Spinal cord (tissue), 10 donors: ENCODE results near the gene FGFBP2. TPM values are rescaled to one million over a fixed set of nuclear protein-coding genes. Genes with fewer than 3 reads are reported as not detected.

Experiments used
- DNase-seq, 6 donors: peaks; one replicate each; pipeline versions ENCODE4 v3.0.0 to v3.0.0-alpha.2; 2013 to 2015; ENCODE audit warnings: low spot score in 6 of 6, low read depth in 4 of 6
- H3K27ac ChIP-seq: one replicate; pipeline ENCODE4 v1.5.1; 2013; ENCODE audit warnings: low read depth, low read length, control low read depth
- H3K27me3 ChIP-seq: one replicate; pipeline ENCODE4 v1.6.1; 2013; ENCODE audit warnings: low read length; ENCODE audit not compliant: control insufficient read depth, insufficient read depth
- H3K36me3 ChIP-seq: one replicate; pipeline ENCODE4 v1.6.1; 2013; ENCODE audit warnings: low read length; ENCODE audit not compliant: control insufficient read depth, insufficient read depth
- H3K4me1 ChIP-seq: one replicate; pipeline ENCODE4 v1.6.1; 2013; ENCODE audit warnings: low read length; ENCODE audit not compliant: control insufficient read depth, insufficient read depth
- H3K4me3 ChIP-seq: one replicate; pipeline ENCODE4 v1.5.1; 2013; ENCODE audit warnings: low read depth, low read length, control low read depth
- H3K9me3 ChIP-seq: one replicate; pipeline ENCODE4 v1.6.1; 2013; ENCODE audit warnings: low read length; ENCODE audit not compliant: control insufficient read depth, insufficient read depth
- WGBS: methylation state at CpG from one replicate; pipeline ENCODE4 v1.1.5; 2013; ENCODE audit warnings: missing lambda C conversion rate; ENCODE audit not compliant: insufficient coverage; 5-methylcytosine and 5-hydroxymethylcytosine counted together
- long read RNA-seq, 4 donors: transcript quantifications; one replicate each; lab custom pipeline, GENCODE V29; 2026
- polyA plus RNA-seq, 2 donors: library from polyadenylated mRNA; unstranded; fragments of 120-200 nt; gene quantifications; one replicate each; pipeline ENCODE4 v1.2.1, GENCODE V29; 2013; ENCODE audit not compliant: insufficient read length in 2 of 2
- total RNA-seq, 2 donors: library from RNA; depleted of rRNA in 1 of 2; stranded (reverse); fragments of 120-200 nt in 1 of 2; fragments of >200 nt in 1 of 2; gene quantifications; one replicate each; pipeline versions ENCODE4 v1.2.3 to v1.2.4, GENCODE V29; 2013 to 2014
- donor health status: healthy.

Gene FGFBP2
- total RNA-seq (under 1 TPM; 0.79 to 0.94 TPM), polyA plus RNA-seq (1 to 10 TPM in 1 of 2 donors, under 1 TPM in 1; 0.44 to 1.2 TPM)
- long read RNA-seq, donor 1, partial matches to known transcripts = 0 of 3 reads
- long read RNA-seq, donor 1, other reads (novel, unspliced or antisense) = 0 of 3 reads
- long read RNA-seq, donor 2 = 0 reads
- long read RNA-seq, donor 3 = 0 reads
- long read RNA-seq, donor 4, partial matches to known transcripts = 0 of 1 reads
- long read RNA-seq, donor 4, other reads (novel, unspliced or antisense) = 0 of 1 reads

GRCh38 chr4:15963001-15963451 lies at the start of gene FGFBP2:
Gene FGFBP2, minus strand, starts transcription at chr4:15963175. Its CDS starts 46 bp downstream, at chr4:15963129.
- no peaks in the 10 kb centered on the region for H3K27me3 ChIP-seq
- peak in 3 of 6 donors; percentile 1 to 51 (median 31) for DNase-seq
- 47% methylated on average over 9 of the region's 9 CpGs for WGBS
- no peak within 1 kb of the TSS for H3K4me3 ChIP-seq
- H3K9me3 ChIP-seq = peaks cover 4% of the 10 kb centered on the region
- peaks cover 12% of the 10 kb centered on the region for H3K4me1 ChIP-seq
- H3K27ac ChIP-seq = no peak within 1 kb of the TSS
- H3K36me3 ChIP-seq = no peaks in the 10 kb centered on the region

- peaks cover 5% of the 10 kb centered on the region for H3K4me1 ChIP-seq
- H3K36me3 ChIP-seq = peaks cover 6% of the 10 kb centered on the region
- WGBS = 93% methylated on average over 6 of the region's 6 CpGs
- H3K27ac ChIP-seq = no peak overlapping the region
- H3K9me3 ChIP-seq = no peaks in the 10 kb centered on the region
- no peak overlapping the region for H3K4me3 ChIP-seq
- no peak for DNase-seq
- H3K27me3 ChIP-seq = no peaks in the 10 kb centered on the region
These were observed 48.2 kb upstream of the FGFBP2 start for GRCh38 chr4:16011173-16011572.

GRCh38 chr4:16009153-16009552 lies 46.2 kb upstream of the FGFBP2 start:
- Histone ChIP-seq H3K27ac (no peak overlapping the region), H3K9me3 (no peaks in the 10 kb centered on the region), H3K36me3 (peaks cover 4% of the 10 kb centered on the region), H3K4me3 (no peak overlapping the region), H3K27me3 (no peaks in the 10 kb centered on the region), H3K4me1 (peaks cover 6% of the 10 kb centered on the region)
- peak in 2 of 6 donors; percentile 33 to 52 for DNase-seq
- WGBS = no CpG with 5 or more reads among the region's 4 CpGs

- Histone ChIP-seq H3K27me3 (no peaks in the 10 kb centered on the region), H3K27ac (no peak overlapping the region), H3K4me3 (no peak overlapping the region), H3K9me3 (no peaks in the 10 kb centered on the region), H3K36me3 (peaks cover 7% of the 10 kb centered on the region), H3K4me1 (peaks cover 6% of the 10 kb centered on the region)
- DNase-seq = peak in 1 of 6 donors; percentile 49
- 44% methylated on average over 5 of the region's 5 CpGs for WGBS
These were observed 44.6 kb upstream of the FGFBP2 start for GRCh38 chr4:16007471-16008095.

GRCh38 chr4:16006771-16007446 lies 43.9 kb upstream of the FGFBP2 start:
- no peak overlapping the region for H3K27ac ChIP-seq
- 25% methylated on average over 3 of the region's 6 CpGs for WGBS
- no peak overlapping the region for H3K4me3 ChIP-seq
- H3K4me1 ChIP-seq = peaks cover 6% of the 10 kb centered on the region
- no peaks in the 10 kb centered on the region for H3K27me3 ChIP-seq
- no peaks in the 10 kb centered on the region for H3K9me3 ChIP-seq
- DNase-seq = peak in 1 of 6 donors; percentile 80
- peaks cover 7% of the 10 kb centered on the region for H3K36me3 ChIP-seq

- H3K36me3 ChIP-seq = peaks cover 7% of the 10 kb centered on the region
- peak in 1 of 6 donors; percentile 40 for DNase-seq
- peaks cover 14% of the 10 kb centered on the region for H3K4me1 ChIP-seq
- 85% methylated on average over 3 of the region's 5 CpGs for WGBS
- H3K9me3 ChIP-seq = no peaks in the 10 kb centered on the region
- H3K4me3 ChIP-seq = no peak overlapping the region
- no peaks in the 10 kb centered on the region for H3K27me3 ChIP-seq
- no peak overlapping the region for H3K27ac ChIP-seq
These were observed 42.7 kb upstream of the FGFBP2 start for GRCh38 chr4:16005676-16006075.

- Histone ChIP-seq H3K9me3 (no peaks in the 10 kb centered on the region), H3K27me3 (no peaks in the 10 kb centered on the region), H3K27ac (no peak overlapping the region), H3K36me3 (peaks cover 6% of the 10 kb centered on the region), H3K4me3 (no peak overlapping the region), H3K4me1 (peaks cover 12% of the 10 kb centered on the region)
- 8% methylated on average over 4 of the region's 4 CpGs for WGBS
- peak; percentile 45 to 93 (median 72) for DNase-seq
These were observed 38.5 kb upstream of the FGFBP2 start for GRCh38 chr4:16001484-16001858.

GRCh38 chr4:16000708-16001483 lies 37.9 kb upstream of the FGFBP2 start:
- H3K27me3 ChIP-seq = no peaks in the 10 kb centered on the region
- no peak overlapping the region for H3K4me3 ChIP-seq
- WGBS = 77% methylated on average over 12 of the region's 12 CpGs
- peaks cover 2% of the 10 kb centered on the region for H3K36me3 ChIP-seq
- H3K9me3 ChIP-seq = no peaks in the 10 kb centered on the region
- H3K27ac ChIP-seq = no peak overlapping the region
- H3K4me1 ChIP-seq = peaks cover 9% of the 10 kb centered on the region
- no peak for DNase-seq

GRCh38 chr4:15996773-15997172 lies 33.8 kb upstream of the FGFBP2 start:
- Histone ChIP-seq H3K36me3 (peaks cover 3% of the 10 kb centered on the region), H3K27ac (no peak overlapping the region), H3K9me3 (no peaks in the 10 kb centered on the region), H3K4me3 (no peak overlapping the region), H3K4me1 (peaks cover 9% of the 10 kb centered on the region), H3K27me3 (no peaks in the 10 kb centered on the region)
- 80% methylated on average over 1 of the region's 4 CpGs for WGBS
- DNase-seq = no peak
